HL-60 (cell line): ENCODE results near the gene LIPK.

Experiments
- POLR2AphosphoS5 ChIP-seq: IDR thresholded peaks from 2 replicates; pipeline ENCODE4 v1.6.1; 2012; ENCODE audit warnings: low read depth
- TF ChIP-seq, protein P1 (sequence below): IDR thresholded peaks from one replicate; pipeline ENCODE4 v1.5.1; 2011; ENCODE audit warnings: low read length, control low read depth, inconsistent platforms; ENCODE audit not compliant: insufficient read depth

DNA sequence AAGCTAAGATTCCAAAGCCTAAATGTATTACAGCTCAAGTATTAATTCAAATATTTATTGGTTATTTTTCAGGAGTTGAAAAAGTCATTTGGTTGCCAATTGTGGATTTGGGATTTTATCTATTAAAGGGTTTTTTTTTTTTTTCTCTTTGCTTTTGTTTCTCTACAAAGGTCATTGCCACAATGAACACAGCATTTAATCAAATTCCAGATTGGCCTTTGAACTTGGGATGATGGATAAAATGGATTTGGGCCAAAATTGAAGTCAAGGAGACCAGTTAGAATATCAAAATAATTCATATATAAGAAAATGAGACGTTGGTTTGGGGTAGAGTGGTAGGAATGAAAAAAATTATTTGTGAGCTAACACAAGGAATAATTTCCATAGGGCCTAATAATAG is 63.3 kb downstream of the LIPK start:
- TF ChIP-seq, protein P1, sequence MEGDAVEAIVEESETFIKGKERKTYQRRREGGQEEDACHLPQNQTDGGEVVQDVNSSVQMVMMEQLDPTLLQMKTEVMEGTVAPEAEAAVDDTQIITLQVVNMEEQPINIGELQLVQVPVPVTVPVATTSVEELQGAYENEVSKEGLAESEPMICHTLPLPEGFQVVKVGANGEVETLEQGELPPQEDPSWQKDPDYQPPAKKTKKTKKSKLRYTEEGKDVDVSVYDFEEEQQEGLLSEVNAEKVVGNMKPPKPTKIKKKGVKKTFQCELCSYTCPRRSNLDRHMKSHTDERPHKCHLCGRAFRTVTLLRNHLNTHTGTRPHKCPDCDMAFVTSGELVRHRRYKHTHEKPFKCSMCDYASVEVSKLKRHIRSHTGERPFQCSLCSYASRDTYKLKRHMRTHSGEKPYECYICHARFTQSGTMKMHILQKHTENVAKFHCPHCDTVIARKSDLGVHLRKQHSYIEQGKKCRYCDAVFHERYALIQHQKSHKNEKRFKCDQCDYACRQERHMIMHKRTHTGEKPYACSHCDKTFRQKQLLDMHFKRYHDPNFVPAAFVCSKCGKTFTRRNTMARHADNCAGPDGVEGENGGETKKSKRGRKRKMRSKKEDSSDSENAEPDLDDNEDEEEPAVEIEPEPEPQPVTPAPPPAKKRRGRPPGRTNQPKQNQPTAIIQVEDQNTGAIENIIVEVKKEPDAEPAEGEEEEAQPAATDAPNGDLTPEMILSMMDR: no peak
- TF ChIP-seq POLR2AphosphoS5: no peak
